MM.1S (cell line): ENCODE results near the gene CRADD.

ENCODE experiments used
- CTCF ChIP-seq: fragments of 300-600 bp; sonication (generic); IDR thresholded peaks from 2 replicates; pipeline ENCODE4 v1.5.1; 2016; ENCODE audit warnings: antibody characterized with exemption, low read length, mixed read lengths
- EZH2phosphoT487 ChIP-seq: fragments of 300-600 bp; sonication (generic); IDR thresholded peaks from 2 replicates; pipeline ENCODE4 v1.6.1; 2018; ENCODE audit warnings: antibody characterized with exemption, low read length

- no peak for TF ChIP-seq EZH2phosphoT487
- no peak for TF ChIP-seq CTCF
Observed at GRCh38 chr12:93914281-93914680, 237.1 kb downstream of the CRADD start.
